HepG2 (cell line): ENCODE results near the gene DDX54.

Experiments
- CCDC6 ChIP-seq: sonication (generic); formaldehyde crosslinking; IDR thresholded peaks from 2 replicates; pipeline ENCODE4 v1.8.1; 2022; ENCODE audit warnings: mild to moderate bottlenecking, missing genetic modification reagents, moderate library complexity
- EP300 ChIP-seq, 3 experiments: sonication (generic) in 1 of 3; formaldehyde crosslinking in 1 of 3; IDR thresholded peaks; 2 replicates each; pipeline versions ENCODE4 v1.5.1 to v1.6.1; 2011 to 2020; ENCODE audit warnings: low read depth in 2 of 3, low read length in 2 of 3, borderline replicate concordance in 1 of 3, improper control_type of control experiment in 1 of 3, mild to moderate bottlenecking in 1 of 3, missing genetic modification reagents in 1 of 3, moderate library complexity in 1 of 3
- SOX6 ChIP-seq, 2 experiments: fragments of 450-650 bp in 1 of 2; sonication (generic) in 1 of 2; formaldehyde crosslinking in 1 of 2; IDR thresholded peaks; 2 replicates each; pipeline versions ENCODE4 v1.4.0 to v1.6.1; 2017 to 2020; ENCODE audit warnings: antibody characterized with exemption in 1 of 2, mild to moderate bottlenecking in 1 of 2, missing genetic modification reagents in 1 of 2
- XRCC5 ChIP-seq: fragments of 200-400 bp; formaldehyde crosslinking; optimal IDR thresholded peaks from 2 replicates; pipeline ENCODE3; 2017; ENCODE audit warnings: mild to moderate bottlenecking, low read length
- ZSCAN20 ChIP-seq: sonication (generic); formaldehyde crosslinking; IDR thresholded peaks from 2 replicates; pipeline ENCODE4 v1.4.0; 2020; ENCODE audit warnings: missing genetic modification reagents, mild to moderate bottlenecking, borderline replicate concordance
- TF ChIP-seq, protein P1 (sequence below): sonication (generic); formaldehyde crosslinking; IDR thresholded peaks from 2 replicates; pipeline ENCODE4 v1.5.0; 2020; ENCODE audit warnings: mild to moderate bottlenecking, missing genetic modification reagents, moderate library complexity
- TF ChIP-seq, protein P2 (sequence below): sonication (generic); formaldehyde crosslinking; IDR thresholded peaks from 2 replicates; pipeline ENCODE4 v1.4.0; 2020; ENCODE audit warnings: missing genetic modification reagents

DNA sequence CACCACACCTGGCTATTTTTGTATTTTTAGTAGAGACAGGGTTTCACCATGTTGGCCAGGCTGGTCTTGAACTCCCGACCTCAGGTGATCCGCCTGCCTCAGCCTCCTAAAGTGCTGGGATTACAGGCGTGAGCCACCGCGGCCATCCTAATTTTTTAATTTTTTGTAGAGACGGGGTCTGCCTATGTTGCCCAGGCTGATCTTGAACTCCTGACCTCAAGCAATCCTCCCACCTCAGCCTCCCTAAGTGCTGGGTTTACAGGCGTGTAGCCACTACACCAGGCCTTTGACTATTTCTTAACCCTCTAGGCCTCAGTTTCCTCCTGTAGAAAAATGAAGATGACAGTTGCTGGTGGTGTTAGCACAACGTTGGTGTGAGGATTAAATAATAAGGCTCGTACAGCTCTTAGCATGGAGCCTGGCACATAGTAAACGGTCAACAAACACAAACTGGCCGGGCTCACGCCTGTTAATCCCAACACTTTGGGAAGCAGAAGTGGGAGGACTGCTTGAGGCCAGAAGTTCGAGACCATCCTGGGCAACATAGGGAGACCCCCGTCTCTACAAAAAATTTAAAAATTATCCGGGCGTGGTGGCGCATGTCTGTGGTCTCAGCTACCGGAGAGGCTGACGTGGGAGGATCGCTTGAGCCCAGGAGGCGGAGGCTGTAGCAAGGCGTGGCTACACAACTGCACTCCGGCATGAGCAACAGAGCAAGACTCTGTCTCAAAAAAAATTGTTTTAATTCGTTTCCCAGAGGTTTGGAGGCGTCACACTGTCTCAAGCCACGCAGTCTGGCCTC lies 979 bp downstream of the DDX54 start:
- TF ChIP-seq, protein P1, sequence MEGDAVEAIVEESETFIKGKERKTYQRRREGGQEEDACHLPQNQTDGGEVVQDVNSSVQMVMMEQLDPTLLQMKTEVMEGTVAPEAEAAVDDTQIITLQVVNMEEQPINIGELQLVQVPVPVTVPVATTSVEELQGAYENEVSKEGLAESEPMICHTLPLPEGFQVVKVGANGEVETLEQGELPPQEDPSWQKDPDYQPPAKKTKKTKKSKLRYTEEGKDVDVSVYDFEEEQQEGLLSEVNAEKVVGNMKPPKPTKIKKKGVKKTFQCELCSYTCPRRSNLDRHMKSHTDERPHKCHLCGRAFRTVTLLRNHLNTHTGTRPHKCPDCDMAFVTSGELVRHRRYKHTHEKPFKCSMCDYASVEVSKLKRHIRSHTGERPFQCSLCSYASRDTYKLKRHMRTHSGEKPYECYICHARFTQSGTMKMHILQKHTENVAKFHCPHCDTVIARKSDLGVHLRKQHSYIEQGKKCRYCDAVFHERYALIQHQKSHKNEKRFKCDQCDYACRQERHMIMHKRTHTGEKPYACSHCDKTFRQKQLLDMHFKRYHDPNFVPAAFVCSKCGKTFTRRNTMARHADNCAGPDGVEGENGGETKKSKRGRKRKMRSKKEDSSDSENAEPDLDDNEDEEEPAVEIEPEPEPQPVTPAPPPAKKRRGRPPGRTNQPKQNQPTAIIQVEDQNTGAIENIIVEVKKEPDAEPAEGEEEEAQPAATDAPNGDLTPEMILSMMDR (CRISPR knock-in tag), result no peak
- TF ChIP-seq ZSCAN20 (no peak), CCDC6 (no peak), XRCC5 (no peak), SOX6 (IDR thresholded peaks at IDR 0.05) (no peak), SOX6 (CRISPR knock-in tag; IDR thresholded peaks at IDR 0.05) (no peak), EP300 (IDR thresholded peaks at IDR 0.05; ENCODE audit: low read depth in 2 of 2, low read length in 2 of 2) (no peak), EP300 (CRISPR knock-in tag; IDR thresholded peaks at IDR 0.05; ENCODE audit: borderline replicate concordance) (no peak)
- TF ChIP-seq, protein P2, sequence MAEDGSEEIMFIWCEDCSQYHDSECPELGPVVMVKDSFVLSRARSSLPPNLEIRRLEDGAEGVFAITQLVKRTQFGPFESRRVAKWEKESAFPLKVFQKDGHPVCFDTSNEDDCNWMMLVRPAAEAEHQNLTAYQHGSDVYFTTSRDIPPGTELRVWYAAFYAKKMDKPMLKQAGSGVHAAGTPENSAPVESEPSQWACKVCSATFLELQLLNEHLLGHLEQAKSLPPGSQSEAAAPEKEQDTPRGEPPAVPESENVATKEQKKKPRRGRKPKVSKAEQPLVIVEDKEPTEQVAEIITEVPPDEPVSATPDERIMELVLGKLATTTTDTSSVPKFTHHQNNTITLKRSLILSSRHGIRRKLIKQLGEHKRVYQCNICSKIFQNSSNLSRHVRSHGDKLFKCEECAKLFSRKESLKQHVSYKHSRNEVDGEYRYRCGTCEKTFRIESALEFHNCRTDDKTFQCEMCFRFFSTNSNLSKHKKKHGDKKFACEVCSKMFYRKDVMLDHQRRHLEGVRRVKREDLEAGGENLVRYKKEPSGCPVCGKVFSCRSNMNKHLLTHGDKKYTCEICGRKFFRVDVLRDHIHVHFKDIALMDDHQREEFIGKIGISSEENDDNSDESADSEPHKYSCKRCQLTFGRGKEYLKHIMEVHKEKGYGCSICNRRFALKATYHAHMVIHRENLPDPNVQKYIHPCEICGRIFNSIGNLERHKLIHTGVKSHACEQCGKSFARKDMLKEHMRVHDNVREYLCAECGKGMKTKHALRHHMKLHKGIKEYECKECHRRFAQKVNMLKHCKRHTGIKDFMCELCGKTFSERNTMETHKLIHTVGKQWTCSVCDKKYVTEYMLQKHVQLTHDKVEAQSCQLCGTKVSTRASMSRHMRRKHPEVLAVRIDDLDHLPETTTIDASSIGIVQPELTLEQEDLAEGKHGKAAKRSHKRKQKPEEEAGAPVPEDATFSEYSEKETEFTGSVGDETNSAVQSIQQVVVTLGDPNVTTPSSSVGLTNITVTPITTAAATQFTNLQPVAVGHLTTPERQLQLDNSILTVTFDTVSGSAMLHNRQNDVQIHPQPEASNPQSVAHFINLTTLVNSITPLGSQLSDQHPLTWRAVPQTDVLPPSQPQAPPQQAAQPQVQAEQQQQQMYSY (CRISPR knock-in tag), result no peak
